Measurements from ENCODE around the gene CREBBP. TPM values are rescaled to one million over a fixed set of nuclear protein-coding genes. Genes with fewer than 3 reads are reported as not detected.

Gene CREBBP
- total and polyA plus RNA-seq, 9 of the 15 experiments (the other 6 are each of a cell fraction or from before 2014, with no cell fraction given) = 0.70 to 24.8 (median 5.6) TPM

- Histone ChIP-seq H3K27me3 (ENCODE audit: control insufficient read depth in 2 of 2, insufficient read depth in 2 of 2, low read length in 2 of 2) (no peaks in the 10 kb centered on the region), H4K20me1 (replicated peaks; ENCODE audit: control insufficient read depth, insufficient read depth, low read length) (peaks cover 4% of the 10 kb centered on the region; the same call in 1 of the 2 replicates), H3K4me1 (replicated peaks in 1 of 2; ENCODE audit: control insufficient read depth in 2 of 2, insufficient read depth in 2 of 2, low read length in 2 of 2) (peaks cover 0 to 6% of the 10 kb centered on the region in 2 experiments; a peak in 3 of 5 replicates), H3K36me3 (ENCODE audit: control insufficient read depth, insufficient read depth, low read length) (peaks cover 41% of the 10 kb centered on the region; the same call in 2 of the 3 replicates), H3K79me2 (ENCODE audit: control insufficient read depth, insufficient read depth, low read length) (peaks cover 5% of the 10 kb centered on the region; the same call in 1 of the 3 replicates), H3K9ac (ENCODE audit: insufficient read depth in 1 of 2, low read depth in 2 of 2, low read length in 2 of 2) (no peak overlapping the region), H3K4me3 (no peak overlapping the region), H3K27ac (ENCODE audit: extremely low read depth, low read depth, low read length) (no peak overlapping the region), H3K9me3 (replicated peaks; ENCODE audit: control insufficient read depth, insufficient read depth, low read depth, low read length) (no peaks in the 10 kb centered on the region), H3K4me2 (ENCODE audit: insufficient read depth, low read length) (no peak overlapping the region), H3K9me1 (ENCODE audit: control insufficient read depth, insufficient read depth, low read length) (no peaks in the 10 kb centered on the region), H2AFZ (ENCODE audit: low read depth, low read length) (no peak overlapping the region)
- 91% methylated on average over 8 of the region's 8 CpGs for WGBS (ENCODE audit: insufficient coverage, low coverage, missing lambda C conversion rate)
- DNase-seq (ENCODE audit: extremely low read depth in 1 of 4, low spot score in 3 of 4) = no peak
- TSS peak; percentile 21 for BruUV-seq (replicated peaks)
- CTCF ChIA-PET (ENCODE audit: low intra/inter-chr PET ratio) = no interaction called here
- intact Hi-C loops (cut with micrococcal nuclease) (no loop called here), in situ Hi-C loops (cut with MboI) (no loop called here)
- no peak for ATAC-seq
- TF ChIP-seq RBM25 (IDR thresholded peaks at IDR 0.05; ENCODE audit: low read depth, low read length, severe bottlenecking) (no peak), CBFB (CRISPR knock-in tag; IDR thresholded peaks at IDR 0.05) (no peak)
- POLR2A ChIA-PET = interaction anchor here (0.5 to 0.7 kb wide), 2 partner anchors 151 to 356 kb away, joined by 3 read pairs; no protein-coding TSS in a partner anchor
- FAIRE-seq = no peak
These were observed 91.0 kb downstream of the CREBBP start for GRCh38 chr16:3789375-3790099.

- intact Hi-C loops (cut with micrococcal nuclease) (no loop called here), in situ Hi-C loops (cut with MboI) (no loop called here)
- H3K4me2 ChIP-seq (ENCODE audit: insufficient read depth, low read length) = no peak overlapping the region
- ChIA-PET CTCF (ENCODE audit: low intra/inter-chr PET ratio) (no interaction called here), POLR2A (no interaction called here)
- H2AFZ ChIP-seq (ENCODE audit: low read depth, low read length) = no peak overlapping the region
- no peak overlapping the region for H3K9ac ChIP-seq (ENCODE audit: insufficient read depth in 1 of 2, low read depth in 2 of 2, low read length in 2 of 2)
- no peak overlapping the region for H3K4me3 ChIP-seq
- H4K20me1 ChIP-seq (replicated peaks; ENCODE audit: control insufficient read depth, insufficient read depth, low read length) = peaks cover 4% of the 10 kb centered on the region; the same call in 1 of the 2 replicates
- peaks cover 41% of the 10 kb centered on the region; the same call in 2 of the 3 replicates for H3K36me3 ChIP-seq (ENCODE audit: control insufficient read depth, insufficient read depth, low read length)
- peak in 1 of 4 experiments; percentile 2 for DNase-seq (ENCODE audit: extremely low read depth in 1 of 4, low spot score in 3 of 4)
- no peak for ATAC-seq
- no TSS peak for BruUV-seq (replicated peaks)
- H3K9me1 ChIP-seq (ENCODE audit: control insufficient read depth, insufficient read depth, low read length) = no peaks in the 10 kb centered on the region
- H3K79me2 ChIP-seq (ENCODE audit: control insufficient read depth, insufficient read depth, low read length) = 0 out of 3 replicates have a peak, but pooled peaks cover 2% of the 10 kb centered on the region
- H3K27ac ChIP-seq (ENCODE audit: extremely low read depth, low read depth, low read length) = no peak overlapping the region
- H3K9me3 ChIP-seq (replicated peaks; ENCODE audit: control insufficient read depth, insufficient read depth, low read depth, low read length) = no peaks in the 10 kb centered on the region
- peaks cover 0 to 6% of the 10 kb centered on the region in 2 experiments; a peak in 3 of 5 replicates for H3K4me1 ChIP-seq (replicated peaks in 1 of 2; ENCODE audit: control insufficient read depth in 2 of 2, insufficient read depth in 2 of 2, low read length in 2 of 2)
- FAIRE-seq = no peak
- 89% methylated on average over 9 of the region's 9 CpGs for WGBS (ENCODE audit: insufficient coverage, low coverage, missing lambda C conversion rate)
- no peaks in the 10 kb centered on the region for H3K27me3 ChIP-seq (ENCODE audit: control insufficient read depth in 2 of 2, insufficient read depth in 2 of 2, low read length in 2 of 2)
- TF ChIP-seq POLR3G (IDR thresholded peaks at IDR 0.05; ENCODE audit: extremely low read depth, insufficient read length, insufficient replicate concordance) (no peak), MAFK (IDR thresholded peaks at IDR 0.05; ENCODE audit: low read length) (no peak), HDAC8 (tag; IDR thresholded peaks at IDR 0.05) (no peak), ESRRA (IDR thresholded peaks at IDR 0.05; ENCODE audit: borderline replicate concordance, low read depth) (no peak), TRIM28 (IDR thresholded peaks at IDR 0.05) (no peak), HNRNPK (IDR thresholded peaks at IDR 0.05; ENCODE audit: low read depth, low read length, poor library complexity, severe bottlenecking) (no peak), SRSF1 (IDR thresholded peaks at IDR 0.05; ENCODE audit: low read depth, low read length) (no peak), ZHX1 (conservative IDR thresholded peaks at IDR 0.05; ENCODE audit: low read length) (no peak)
These were observed 91.7 kb downstream of the CREBBP start for GRCh38 chr16:3788711-3789374.

Measured in K562 (cell line).